ENCODE measurements around the gene CDH9.

Gene CDH9

DNA sequence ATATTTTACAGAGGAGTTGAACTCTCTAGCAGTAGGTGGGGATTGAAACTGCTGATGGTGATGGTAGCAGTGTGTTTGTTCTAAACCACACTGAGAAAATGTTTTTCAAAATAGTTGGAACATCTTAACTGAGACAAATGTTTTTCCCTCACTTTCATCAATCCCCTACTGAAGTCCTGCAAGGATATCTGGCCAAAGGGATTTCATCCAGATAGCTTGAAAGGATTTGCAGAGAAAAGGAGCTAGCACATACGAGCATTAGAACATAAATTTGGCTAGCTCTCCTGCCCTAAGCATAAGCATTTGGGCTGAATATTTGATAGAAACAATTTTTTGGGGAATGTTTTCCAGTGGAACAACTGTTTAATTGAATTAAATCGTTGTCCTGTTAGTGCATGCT is 153.9 kb downstream of the CDH9 start:
- TF ChIP-seq, protein P1, sequence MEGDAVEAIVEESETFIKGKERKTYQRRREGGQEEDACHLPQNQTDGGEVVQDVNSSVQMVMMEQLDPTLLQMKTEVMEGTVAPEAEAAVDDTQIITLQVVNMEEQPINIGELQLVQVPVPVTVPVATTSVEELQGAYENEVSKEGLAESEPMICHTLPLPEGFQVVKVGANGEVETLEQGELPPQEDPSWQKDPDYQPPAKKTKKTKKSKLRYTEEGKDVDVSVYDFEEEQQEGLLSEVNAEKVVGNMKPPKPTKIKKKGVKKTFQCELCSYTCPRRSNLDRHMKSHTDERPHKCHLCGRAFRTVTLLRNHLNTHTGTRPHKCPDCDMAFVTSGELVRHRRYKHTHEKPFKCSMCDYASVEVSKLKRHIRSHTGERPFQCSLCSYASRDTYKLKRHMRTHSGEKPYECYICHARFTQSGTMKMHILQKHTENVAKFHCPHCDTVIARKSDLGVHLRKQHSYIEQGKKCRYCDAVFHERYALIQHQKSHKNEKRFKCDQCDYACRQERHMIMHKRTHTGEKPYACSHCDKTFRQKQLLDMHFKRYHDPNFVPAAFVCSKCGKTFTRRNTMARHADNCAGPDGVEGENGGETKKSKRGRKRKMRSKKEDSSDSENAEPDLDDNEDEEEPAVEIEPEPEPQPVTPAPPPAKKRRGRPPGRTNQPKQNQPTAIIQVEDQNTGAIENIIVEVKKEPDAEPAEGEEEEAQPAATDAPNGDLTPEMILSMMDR (conservative IDR thresholded peaks at IDR 0.05; ENCODE audit: low read depth) = no peak
- ChIA-PET POLR2A (ENCODE audit: low non-redundant PET) (no interaction called here), CTCF (interaction anchor here (0.7 kb wide), 1 partner anchor 10 kb away, joined by 4 read pairs; no protein-coding TSS in a partner anchor)
- no peak overlapping the region for H3K27ac ChIP-seq
- DNase-seq (ENCODE audit: low spot score) = no peak

DNA sequence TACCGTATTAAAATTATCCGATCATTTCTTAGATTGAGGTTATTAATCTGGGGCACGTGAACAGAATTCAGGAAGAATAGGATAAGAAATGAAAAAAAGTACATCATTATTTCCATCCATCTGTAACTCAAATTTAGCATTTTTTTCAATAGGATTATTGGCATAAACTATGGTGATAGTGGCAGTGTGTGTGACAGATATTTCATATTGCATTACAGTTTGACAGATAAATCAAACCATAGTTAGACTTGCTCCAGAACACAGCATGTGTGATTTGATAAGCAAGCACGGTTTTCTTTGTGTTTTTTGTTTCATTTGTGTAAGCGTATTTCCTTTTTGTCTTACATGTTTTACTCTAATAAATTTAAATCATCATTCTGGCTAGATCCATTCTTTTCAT is 155.0 kb downstream of the CDH9 start:
- CTCF ChIA-PET = no interaction called here
- POLR2A ChIA-PET (ENCODE audit: low non-redundant PET) = no interaction called here
- TF ChIP-seq, protein P1 (conservative IDR thresholded peaks at IDR 0.05; ENCODE audit: low read depth) = no peak
- no peak overlapping the region for H3K27ac ChIP-seq
- DNase-seq (ENCODE audit: low spot score) = no peak

DNA sequence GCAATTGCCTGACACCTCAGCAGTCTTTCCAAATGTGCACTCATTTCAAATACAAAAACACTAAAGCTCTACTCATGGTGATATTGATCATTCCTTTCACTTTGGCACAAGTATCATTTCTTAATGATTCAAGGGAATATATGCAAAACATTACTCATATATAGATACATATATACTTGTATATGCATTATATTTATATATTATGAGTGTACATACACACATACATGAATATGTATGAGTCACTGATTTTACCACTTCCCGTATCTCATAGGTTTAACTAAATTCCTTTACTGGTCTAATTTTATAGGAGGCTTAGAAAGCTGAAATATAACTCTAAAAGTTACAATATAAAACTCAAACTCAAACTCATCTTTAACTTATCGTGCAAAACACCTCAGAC is 156.5 kb downstream of the CDH9 start:
- TF ChIP-seq, protein P1 (conservative IDR thresholded peaks at IDR 0.05; ENCODE audit: low read depth) = no peak
- CTCF ChIA-PET = interaction anchor here (0.6 kb wide), 2 partner anchors 279 to 814 kb away, joined by 3 to 4 read pairs; no protein-coding TSS in a partner anchor
- no peak for DNase-seq (ENCODE audit: low spot score)
- POLR2A ChIA-PET (ENCODE audit: low non-redundant PET) = no interaction called here
- no peak overlapping the region for H3K27ac ChIP-seq

DNA sequence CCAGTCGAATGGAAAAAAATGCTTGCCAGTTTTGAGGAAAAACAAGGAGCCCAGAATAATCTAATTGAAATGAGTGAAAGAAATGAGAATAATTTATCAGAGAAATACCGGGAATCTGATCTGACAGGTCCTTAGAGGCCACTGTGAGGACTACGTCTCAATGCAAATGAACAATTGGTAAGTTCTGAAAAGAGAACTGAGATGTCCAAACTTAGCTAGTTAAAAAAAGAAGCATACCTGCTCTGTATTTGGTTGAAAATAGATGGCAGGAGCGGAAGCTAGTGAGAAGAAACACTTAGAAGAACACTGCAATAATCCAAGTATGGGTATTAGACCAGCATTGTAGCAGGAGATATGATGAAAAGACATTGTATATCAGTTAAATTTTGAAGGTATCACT is 161.2 kb downstream of the CDH9 start:
- no peak overlapping the region for H3K27ac ChIP-seq
- TF ChIP-seq, protein P1 (conservative IDR thresholded peaks at IDR 0.05; ENCODE audit: low read depth) = no peak
- ChIA-PET CTCF (interaction anchor here (0.6 kb wide), 1 partner anchor 1875 kb away, joined by 3 read pairs; no protein-coding TSS in a partner anchor), POLR2A (ENCODE audit: low non-redundant PET) (no interaction called here)
- no peak for DNase-seq (ENCODE audit: low spot score)

DNA sequence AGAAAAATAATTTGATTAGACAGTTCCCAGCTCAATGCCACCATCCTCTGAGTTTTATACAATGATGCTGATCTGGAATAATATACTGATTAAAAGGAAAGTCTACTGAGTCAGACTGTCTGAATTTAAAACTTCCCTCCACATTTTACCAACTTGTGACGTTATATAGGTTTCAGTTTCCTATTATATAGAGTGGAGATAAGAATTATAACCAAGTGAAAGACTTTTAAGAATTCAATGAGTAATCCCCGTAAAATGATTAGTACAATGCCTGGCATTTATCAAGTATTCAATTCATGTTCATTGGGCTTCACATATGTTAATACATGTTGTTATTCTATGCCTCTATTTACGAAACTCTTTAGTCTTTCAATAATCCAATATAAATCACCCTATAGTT is 166.0 kb downstream of the CDH9 start:
- TF ChIP-seq, protein P1 (conservative IDR thresholded peaks at IDR 0.05; ENCODE audit: low read depth) = no peak
- CTCF ChIA-PET = no interaction called here
- DNase-seq (ENCODE audit: low spot score) = peak; percentile 4
- no peak overlapping the region for H3K27ac ChIP-seq
- POLR2A ChIA-PET (ENCODE audit: low non-redundant PET) = no interaction called here

DNA sequence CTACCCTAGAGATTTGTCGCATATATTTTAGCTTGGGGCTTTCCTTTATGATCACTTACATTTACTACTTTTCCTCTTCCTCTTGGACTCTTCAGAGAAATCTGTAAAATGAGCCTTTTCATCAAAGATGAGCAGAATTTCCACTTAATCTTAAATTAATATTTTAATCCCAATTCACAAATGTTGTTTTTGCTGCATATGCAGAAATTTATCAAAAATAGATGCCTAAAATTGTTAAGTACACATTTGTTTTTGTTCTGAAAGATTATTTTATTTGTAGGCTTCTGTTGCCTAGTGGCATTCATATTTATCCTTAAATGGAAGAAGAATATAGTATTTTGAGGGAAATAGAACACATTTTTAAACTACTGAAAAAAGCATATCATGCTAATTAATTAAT is 168.6 kb downstream of the CDH9 start:
- H3K27ac ChIP-seq = no peak overlapping the region
- DNase-seq (ENCODE audit: low spot score) = no peak
- TF ChIP-seq, protein P1 (conservative IDR thresholded peaks at IDR 0.05; ENCODE audit: low read depth) = no peak
- ChIA-PET CTCF (no interaction called here), POLR2A (ENCODE audit: low non-redundant PET) (no interaction called here)

DNA sequence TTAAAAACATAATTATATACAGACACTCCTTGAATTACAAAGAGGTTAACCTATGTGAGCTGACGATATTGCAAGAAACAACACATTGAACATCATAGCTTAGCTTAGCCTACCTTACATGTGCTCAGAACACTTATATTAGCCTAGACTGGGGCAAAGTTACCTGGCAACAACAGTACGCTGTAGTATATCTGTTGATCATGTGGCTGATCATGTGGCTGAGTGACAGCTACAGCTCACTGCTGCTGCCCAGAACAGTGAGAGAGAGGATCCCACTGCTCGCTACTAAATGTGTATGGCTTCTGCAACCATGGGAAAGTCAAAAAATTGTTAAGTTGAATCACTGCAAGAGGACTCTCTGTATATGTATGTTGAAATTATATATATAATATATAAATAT is 169.9 kb downstream of the CDH9 start:
- ChIA-PET CTCF (no interaction called here), POLR2A (ENCODE audit: low non-redundant PET) (no interaction called here)
- TF ChIP-seq, protein P1 (conservative IDR thresholded peaks at IDR 0.05; ENCODE audit: low read depth) = no peak
- H3K27ac ChIP-seq = no peak overlapping the region
- no peak for DNase-seq (ENCODE audit: low spot score)

Data from RWPE1 (cell line).